Measurements from ENCODE around the gene RXRA.

Gene RXRA

DNA sequence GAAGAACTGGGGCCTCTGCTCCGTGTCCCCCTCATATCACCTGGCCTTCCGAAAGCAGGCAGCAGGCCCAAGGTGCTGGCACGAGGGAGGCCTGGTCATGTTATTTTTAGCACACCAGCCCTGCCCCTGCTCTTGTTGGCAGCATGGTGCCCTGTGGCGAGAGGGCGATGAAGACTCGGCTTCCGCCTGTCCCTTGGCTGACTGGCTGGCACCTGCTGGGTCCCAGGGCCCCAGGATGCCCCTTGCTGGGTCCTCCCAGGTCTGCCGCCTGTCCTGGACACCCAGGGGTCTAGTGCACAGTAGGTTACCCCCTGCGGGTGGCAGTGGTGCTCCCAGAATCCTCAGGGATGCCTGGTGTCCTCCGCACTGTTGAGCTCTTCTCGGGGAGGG, 77.0 kb downstream of the RXRA start:
- DNase-seq (ENCODE audit: low spot score) = no peak

DNA sequence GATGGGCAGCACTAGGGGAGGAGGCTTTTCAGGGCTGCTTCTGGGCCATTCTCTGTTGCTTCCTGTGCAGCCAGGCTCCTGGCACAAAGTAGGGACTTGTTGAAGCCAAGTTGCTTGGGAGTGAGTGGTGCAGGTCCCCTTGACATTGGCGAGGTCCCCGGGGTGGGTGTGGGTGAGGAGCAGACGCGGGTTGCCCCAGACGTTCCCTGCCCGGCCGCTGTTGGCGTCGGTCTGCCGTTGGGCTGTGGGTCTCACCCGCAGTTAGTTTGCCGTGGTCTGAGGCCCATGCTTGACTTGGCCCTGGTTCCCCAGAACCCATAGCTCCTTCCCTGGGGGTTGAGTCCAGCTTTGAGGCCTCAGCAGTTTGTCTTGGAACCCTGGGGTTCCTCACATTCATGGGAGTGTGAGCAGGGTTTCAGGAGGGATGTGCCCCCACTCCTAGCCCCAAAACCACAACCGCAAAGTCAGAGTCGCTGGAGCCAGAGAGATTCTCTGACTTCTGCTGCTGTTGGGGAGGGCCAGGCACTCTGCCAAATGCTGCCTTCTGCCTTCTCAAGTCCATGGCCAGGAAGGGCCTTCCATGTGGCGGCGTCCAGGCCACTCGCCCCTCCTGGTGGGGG, 77.5 kb downstream of the RXRA start:
- peak; percentile 92 for DNase-seq (ENCODE audit: low spot score)

- no peak for DNase-seq (ENCODE audit: low spot score)
These were observed 78.4 kb downstream of the RXRA start for GRCh38 chr9:134404376-134405358.

DNA sequence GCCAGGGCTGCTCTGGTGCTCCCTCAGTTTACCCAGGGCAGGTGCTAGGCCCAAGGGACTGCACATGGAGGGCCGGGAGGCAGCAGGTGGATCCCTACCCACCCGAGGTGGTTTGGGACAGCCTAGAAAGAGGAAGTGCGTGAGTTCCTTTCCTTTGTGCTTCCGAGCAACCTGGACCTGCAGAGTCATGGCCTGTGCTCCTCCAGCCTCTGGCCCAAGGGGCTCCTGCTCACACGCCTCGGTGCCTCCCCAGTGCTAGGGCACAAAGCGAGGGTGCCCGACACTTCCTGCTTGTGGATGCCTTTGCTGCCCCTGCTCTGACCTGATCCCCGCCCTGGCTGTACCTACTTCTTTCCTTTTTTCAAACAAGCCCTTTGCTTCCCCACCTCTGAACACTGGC, 79.3 kb downstream of the RXRA start:
- no peak for DNase-seq (ENCODE audit: low spot score)

GRCh38 chr9:134406366-134407120, 80.3 kb downstream of the RXRA start:
- peak; percentile 73 for DNase-seq (ENCODE audit: low spot score)

DNA sequence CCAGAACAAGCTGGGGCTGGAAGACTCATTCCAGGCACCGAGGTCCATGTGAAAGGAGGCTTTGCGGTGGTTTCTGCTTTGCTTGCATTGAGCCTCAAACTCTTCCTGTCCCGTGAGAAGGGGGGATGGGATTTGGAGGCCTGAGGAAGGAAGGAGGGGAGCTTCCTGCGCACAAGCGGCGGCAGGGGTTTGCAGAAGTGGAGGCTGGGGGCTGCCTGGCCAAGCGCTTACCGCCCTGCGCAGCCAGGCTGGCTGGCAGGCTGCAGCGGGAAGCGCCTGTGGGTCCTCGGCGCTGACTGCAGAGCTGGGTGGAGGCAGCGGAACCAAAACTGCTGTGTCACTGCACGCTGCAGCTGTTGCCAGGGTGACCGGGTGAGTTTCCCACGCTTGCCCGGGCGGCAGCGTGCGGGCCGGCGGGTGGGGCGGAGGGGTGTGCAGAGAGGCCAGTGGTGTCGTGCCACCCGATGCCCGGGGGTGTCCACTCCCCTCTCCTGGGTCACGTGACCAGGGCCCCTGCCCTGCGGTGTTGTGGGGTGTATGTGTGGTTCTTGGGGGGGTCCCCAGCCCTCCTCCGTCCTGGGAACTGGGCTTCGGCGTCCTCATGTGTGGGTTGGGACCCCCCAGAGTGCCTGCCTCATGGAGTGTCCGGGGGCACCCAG, 81.0 kb downstream of the RXRA start:
- peak; percentile 98 for DNase-seq (ENCODE audit: low spot score)

DNA sequence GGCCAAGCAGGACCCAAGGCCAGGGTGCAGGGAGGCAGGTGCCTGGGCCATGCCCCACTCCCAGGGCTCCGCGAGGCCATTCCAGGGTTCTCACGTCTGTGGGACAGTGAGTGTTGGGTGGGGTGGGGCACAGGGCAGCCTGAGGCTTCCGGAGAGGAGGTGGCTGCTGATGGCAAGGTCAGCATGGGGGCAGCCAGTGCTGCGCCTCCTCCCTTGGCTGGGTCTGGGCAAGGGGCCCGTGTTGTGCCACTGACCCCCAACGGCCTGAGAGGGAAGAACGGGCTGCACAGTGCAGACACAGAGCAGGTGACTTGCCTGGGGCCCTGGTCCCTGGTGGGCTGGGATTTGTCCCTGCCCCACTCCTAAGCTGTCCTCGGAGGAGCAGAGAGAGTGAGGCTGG, 82.1 kb downstream of the RXRA start:
- no peak for DNase-seq (ENCODE audit: low spot score)

- no peak for DNase-seq (ENCODE audit: low spot score)
These were observed 82.9 kb downstream of the RXRA start for GRCh38 chr9:134408939-134409737.

DNA sequence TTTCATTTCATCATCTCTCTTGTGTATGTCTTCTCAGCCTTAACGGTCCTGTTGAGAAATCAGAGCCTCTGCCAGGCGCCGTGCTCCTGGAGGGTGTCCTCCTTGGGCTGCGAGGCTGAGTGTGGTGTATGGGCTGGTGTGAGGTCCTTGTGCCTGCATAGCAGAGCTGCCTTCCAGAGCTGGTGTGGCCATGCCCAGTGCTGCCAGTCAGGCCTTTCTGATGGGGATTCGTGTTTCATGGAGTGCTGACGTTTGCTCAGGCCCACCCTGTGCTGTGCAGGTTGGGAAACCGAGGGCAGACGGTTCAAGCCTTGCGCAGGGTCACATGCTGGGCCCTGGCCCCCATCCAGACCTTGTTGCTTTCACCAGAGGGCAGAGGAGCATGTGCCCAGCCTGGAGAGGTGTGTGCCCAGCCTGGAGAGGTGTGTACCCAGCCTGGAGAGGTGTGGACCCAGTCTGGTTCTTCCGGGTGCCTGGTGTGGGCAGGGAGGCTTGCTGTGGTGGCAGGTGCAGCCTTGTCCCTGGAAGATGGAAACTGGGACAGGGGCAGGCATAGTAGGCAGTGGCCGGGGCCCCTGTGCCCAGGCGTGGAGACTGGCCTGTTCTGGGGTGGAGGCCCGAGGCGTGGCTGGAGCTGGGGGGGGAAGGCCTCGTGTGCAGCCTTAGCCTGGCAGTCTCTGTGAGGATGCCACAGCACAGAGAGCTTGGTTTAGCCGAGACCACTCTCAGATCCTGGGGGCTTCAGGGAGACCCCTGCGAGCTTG, 84.0 kb downstream of the RXRA start:
- no peak for DNase-seq (ENCODE audit: low spot score)

DNA sequence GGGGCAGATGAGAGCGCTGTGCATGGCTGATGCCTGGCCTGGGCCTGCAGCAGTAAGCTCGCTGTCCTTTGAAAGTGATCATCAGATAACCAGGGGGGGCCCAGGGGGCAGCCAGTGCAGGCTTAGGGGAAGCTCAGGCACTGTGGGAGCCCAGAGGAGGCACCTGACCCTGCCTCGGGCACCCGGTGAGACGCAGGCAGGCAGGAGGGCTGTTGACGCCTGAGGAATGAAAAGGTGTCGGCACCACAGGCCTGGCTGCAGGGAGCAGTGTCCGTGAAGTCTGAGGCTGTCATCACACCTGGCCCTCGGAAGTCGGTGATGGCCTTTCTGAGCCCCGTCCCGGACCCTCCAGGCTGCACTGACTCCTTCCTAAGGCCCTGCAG, 84.6 kb downstream of the RXRA start:
- DNase-seq (ENCODE audit: low spot score) = no peak

- no peak for DNase-seq (ENCODE audit: low spot score)
These were observed 85.4 kb downstream of the RXRA start for GRCh38 chr9:134411440-134412297.

DNA sequence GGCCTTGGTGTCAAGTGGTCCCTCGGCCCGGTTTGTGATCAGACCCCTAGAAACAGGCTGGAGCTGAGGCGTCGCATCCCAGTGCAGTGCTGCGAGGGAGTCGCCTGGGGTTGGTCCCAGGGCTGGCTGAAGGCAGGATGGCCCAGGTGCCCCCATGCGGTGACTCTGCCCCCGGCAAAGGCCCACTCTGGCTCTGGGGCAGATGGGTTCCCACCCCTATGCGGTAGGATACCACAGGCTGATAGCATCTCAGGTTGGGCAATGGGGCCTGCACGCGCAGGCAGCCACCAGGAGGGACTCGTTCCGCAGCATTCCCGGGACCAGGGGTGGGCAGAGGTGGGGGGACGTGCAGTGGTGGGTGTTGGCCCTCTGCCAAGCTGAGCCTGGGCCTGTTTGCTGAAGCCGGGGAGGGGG, 86.0 kb downstream of the RXRA start:
- DNase-seq (ENCODE audit: low spot score) = no peak

DNA sequence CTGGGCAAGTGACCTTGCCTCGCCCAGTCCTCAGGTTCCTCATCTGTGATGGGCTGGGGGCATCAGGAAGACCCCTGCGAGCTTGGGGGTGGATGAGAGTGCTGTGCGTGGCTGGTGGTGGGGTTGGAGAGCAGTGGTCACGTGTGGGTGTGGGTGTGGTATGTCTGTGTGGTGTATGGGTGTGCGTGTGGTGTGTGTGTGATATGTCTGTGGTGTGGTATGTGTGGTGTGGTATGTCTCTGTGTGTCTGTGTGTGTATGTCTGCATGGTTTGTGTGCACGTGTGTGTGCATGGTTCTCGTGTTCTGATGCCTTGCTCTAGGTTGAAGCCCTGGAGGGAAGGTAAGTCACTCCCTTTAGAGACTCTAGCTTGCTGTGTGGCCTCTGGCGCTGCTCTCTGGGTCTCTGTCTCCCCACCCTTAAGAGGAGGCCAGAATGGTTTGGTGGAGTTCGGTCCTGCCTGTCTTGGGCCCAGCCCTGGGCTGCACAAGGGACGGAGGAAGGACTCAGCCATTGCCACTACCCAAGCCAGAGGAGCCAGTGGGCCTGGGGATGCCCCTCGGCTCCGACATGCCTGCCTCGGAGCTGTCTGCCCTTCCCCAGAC, 87.0 kb downstream of the RXRA start:
- DNase-seq (ENCODE audit: low spot score) = no peak

DNA sequence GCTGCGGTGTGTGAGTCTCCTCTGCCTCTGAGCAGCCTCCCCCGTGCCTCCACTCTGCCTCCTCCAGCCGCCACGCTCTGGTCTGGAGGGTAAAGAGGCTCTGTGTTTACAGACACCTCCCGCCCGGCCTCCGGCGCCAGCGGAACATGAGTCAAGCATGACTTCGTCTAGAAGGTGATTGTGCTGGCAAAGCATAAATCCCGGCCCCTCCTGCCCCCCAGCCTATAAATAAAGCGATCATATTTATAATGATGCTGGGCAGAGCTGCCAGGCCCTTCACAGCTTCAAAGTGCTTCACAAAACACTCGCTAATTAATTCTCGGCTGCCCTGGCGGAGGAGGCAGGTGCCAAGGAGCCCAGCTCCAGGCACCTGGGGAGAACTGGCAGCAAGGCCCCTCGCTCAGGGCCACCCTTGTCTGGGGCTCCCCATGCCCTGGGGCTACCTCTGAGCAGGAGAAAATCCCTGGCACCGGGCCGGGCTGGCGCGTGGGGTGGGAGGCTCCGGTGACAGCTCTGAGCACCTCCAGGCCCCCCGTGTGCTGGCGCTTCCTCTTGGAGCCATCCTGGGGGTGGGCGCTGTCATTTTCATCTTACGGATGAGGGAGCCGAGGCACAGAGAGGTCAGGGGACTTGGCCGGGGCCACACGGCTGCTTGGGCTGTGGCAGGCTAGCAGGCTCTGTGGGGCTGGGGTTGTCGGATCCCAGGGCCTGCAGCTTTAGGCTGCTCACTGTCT, 87.8 kb downstream of the RXRA start:
- DNase-seq (ENCODE audit: low spot score) = peak; percentile 86

- no peak for DNase-seq (ENCODE audit: low spot score)
These were observed 88.7 kb downstream of the RXRA start for GRCh38 chr9:134414900-134415425.

- DNase-seq (ENCODE audit: low spot score) = no peak
These were observed 90.2 kb downstream of the RXRA start for GRCh38 chr9:134416385-134417015.

DNA sequence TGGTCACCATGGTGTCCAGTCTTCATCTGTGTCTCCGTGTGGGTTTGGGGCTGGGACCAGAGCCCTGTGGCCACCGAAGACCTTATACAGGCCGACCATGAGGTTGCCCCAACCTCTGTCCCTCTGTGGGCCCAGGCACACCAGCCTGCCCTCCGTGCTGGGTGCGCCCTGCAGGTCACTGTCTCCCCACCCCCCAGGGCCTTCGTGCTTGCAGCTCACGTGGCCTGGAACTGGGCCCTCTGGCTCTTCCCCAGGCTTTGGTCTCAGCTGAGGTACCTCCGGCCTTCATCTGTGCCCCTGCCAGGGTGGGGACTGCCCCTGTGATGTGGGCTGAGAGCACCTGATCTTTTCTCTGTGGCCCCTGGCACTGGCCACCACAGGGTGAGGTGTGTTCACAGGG, 92.1 kb downstream of the RXRA start:
- no peak for DNase-seq (ENCODE audit: low spot score)
